K562 (cell line): ENCODE data around the gene PARP1.

Experiments used
- FOXM1 ChIP-seq, 2 experiments: fragments of 450-650 bp in 1 of 2; sonication (generic) in 1 of 2; formaldehyde crosslinking in 1 of 2; IDR thresholded peaks; 2 replicates each; pipeline versions ENCODE4 v1.6.1 to v1.9.0; 2017 to 2022; ENCODE audit warnings: low read depth in 2 of 2, mild to moderate bottlenecking in 2 of 2, missing genetic modification reagents in 1 of 2, moderate library complexity in 1 of 2
- LEF1 ChIP-seq: fragments of 450-650 bp; IDR thresholded peaks from 2 replicates; pipeline ENCODE4 v1.6.1; 2016; ENCODE audit warnings: mild to moderate bottlenecking
- MAZ ChIP-seq, 2 experiments: fragments of 450-650 bp in 1 of 2; sonication (generic) in 1 of 2; formaldehyde crosslinking; IDR thresholded peaks in 1 of 2; conservative IDR thresholded peaks in 1 of 2; 2 replicates each; pipeline versions ENCODE4 v1.4.0 to v1.5.0; 2020; ENCODE audit warnings: mild to moderate bottlenecking in 1 of 2, missing genetic modification reagents in 1 of 2
- RFX7 ChIP-seq: fragments of 250-450 bp; sonication (Bioruptor Pico); IDR thresholded peaks from 2 replicates; pipeline ENCODE4 v1.5.1; 2021; ENCODE audit warnings: mild to moderate bottlenecking

DNA sequence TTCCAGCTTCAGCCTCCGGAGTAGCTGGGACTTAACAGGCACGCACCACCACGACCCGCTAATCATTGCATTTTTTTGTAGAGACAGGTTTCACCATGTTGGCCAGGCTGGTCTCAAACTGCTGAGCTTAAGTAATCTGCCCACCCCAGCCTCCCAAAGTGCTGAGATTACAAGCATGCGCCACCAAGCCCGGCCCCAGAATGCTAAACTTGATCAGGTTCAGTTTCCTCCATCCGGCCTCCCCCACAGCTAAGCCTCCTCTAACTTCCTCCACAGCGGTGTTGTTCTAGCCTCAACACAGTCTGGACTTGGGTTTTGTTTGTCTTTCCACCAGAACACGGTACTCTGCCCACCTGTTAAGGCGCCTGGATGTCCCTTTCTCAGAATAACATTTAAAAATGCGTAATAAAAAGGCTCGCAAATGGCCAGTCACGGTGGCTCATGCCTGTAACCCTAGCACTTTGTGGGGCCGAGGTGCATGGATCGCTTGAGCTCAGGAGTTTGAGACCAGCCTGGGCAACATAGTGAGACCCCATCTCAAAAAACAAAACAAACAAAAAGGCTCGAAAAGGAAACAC is 2.4 kb downstream of the PARP1 start:
- TF ChIP-seq FOXM1 (IDR thresholded peaks at IDR 0.05; ENCODE audit: low read depth) (no peak), FOXM1 (CRISPR knock-in tag; IDR thresholded peaks at IDR 0.05; ENCODE audit: low read depth) (no peak), RFX7 (no peak), LEF1 (no peak), MAZ (CRISPR knock-in tag; conservative IDR thresholded peaks at IDR 0.05 in 1 of 2, IDR thresholded peaks at IDR 0.05 in 1 of 2) (no peak)
